K562 (cell line): ENCODE results near the gene SULT1A3. TPM values are rescaled to one million over a fixed set of nuclear protein-coding genes. Genes with fewer than 3 reads are reported as not detected.

Experiments
- CBX8 ChIP-seq: fragments of 200-600 bp; sonication (generic); IDR thresholded peaks from 2 replicates; pipeline ENCODE4 v1.6.1; 2012; ENCODE audit warnings: borderline replicate concordance, mixed run types, low read depth, mild to moderate bottlenecking, moderate library complexity, mixed read lengths, low read length, control low read depth, inconsistent platforms; ENCODE audit not compliant: poor library complexity, severe bottlenecking; ENCODE audit errors: extremely low read depth
- FOSL1 ChIP-seq: fragments of 200-800 bp; sonication (Bioruptor generic); conservative IDR thresholded peaks from 2 replicates; pipeline ENCODE4 v1.6.1; 2016; ENCODE audit warnings: missing genetic modification characterization, missing compliant biosample characterization
- KDM2B ChIP-seq: fragments of 250-450 bp; sonication (Bioruptor Pico); IDR thresholded peaks from 2 replicates; pipeline ENCODE4 v1.8.0; 2021; ENCODE audit warnings: mild to moderate bottlenecking, moderate library complexity
- KLF13 ChIP-seq: fragments of 450-650 bp; IDR thresholded peaks from 2 replicates; pipeline ENCODE4 v1.6.1; 2016; ENCODE audit warnings: missing genetic modification characterization, low read depth, mild to moderate bottlenecking, missing compliant biosample characterization, moderate library complexity, borderline replicate concordance
- PURB ChIP-seq: sonication (generic); formaldehyde crosslinking; IDR thresholded peaks from 2 replicates; pipeline ENCODE4 v1.9.0; 2021; ENCODE audit warnings: low read depth, mild to moderate bottlenecking, missing genetic modification reagents
- SP2 ChIP-seq: IDR thresholded peaks from 2 replicates; pipeline ENCODE4 v1.6.1; 2011; ENCODE audit warnings: mild to moderate bottlenecking, low read depth, low read length, moderate library complexity; ENCODE audit not compliant: poor library complexity, severe bottlenecking; ENCODE audit errors: extremely low read depth
- TCFL5 ChIP-seq: fragments of 250-450 bp; sonication (Bioruptor Pico); conservative IDR thresholded peaks from 2 replicates; pipeline ENCODE4 v1.6.1; 2021; ENCODE audit warnings: mild to moderate bottlenecking, moderate library complexity, matching md5 sums
- ZBTB8A ChIP-seq: fragments of 450-650 bp; IDR thresholded peaks from 2 replicates; pipeline ENCODE4 v1.6.1; 2018; ENCODE audit warnings: mild to moderate bottlenecking, moderate library complexity; ENCODE audit not compliant: partially characterized antibody
- polyA plus RNA-seq, 8 experiments: library from polyadenylated mRNA; depleted of rRNA in 4 of 8; stranded (reverse) in 5 of 8; unstranded in 3 of 8; fragments of >200 nt; fragmentation: Nextera tagmentation in 2 of 8; fragmentation: Illumina TruSeq in 1 of 8; extraction: Ambion mirVana in 2 of 8; extraction: Trizol in 1 of 8; gene quantifications; 2 replicates each; pipeline versions ENCODE4 v1.2.1 to v1.2.3, GENCODE V29; 2011 to 2014; ENCODE audit warnings: inconsistent platforms in 1 of 8, missing spikeins in 1 of 8
- total RNA-seq, 7 experiments: library from RNA; depleted of rRNA in 6 of 7; stranded (reverse); fragments of >200 nt in 6 of 7; fragmentation: Illumina TruSeq in 2 of 7; extraction: Trizol in 2 of 7; gene quantifications; 2 replicates each; pipeline versions ENCODE4 v1.2.1 to v1.2.3, GENCODE V29; 2011 to 2021; ENCODE audit warnings: low replicate concordance in 1 of 7
- TF ChIP-seq, protein P1 (sequence below): sonication (generic); formaldehyde crosslinking; IDR thresholded peaks from 2 replicates; pipeline ENCODE4 v1.8.1; 2023; ENCODE audit warnings: missing genetic modification reagents, mild to moderate bottlenecking, borderline replicate concordance
- TF ChIP-seq, protein P2 (sequence below): sonication (generic); formaldehyde crosslinking; IDR thresholded peaks from 2 replicates; pipeline ENCODE4 v1.8.1; 2023; ENCODE audit warnings: mild to moderate bottlenecking, missing genetic modification reagents, moderate library complexity
- TF ChIP-seq, protein P3 (sequence below), 2 experiments: fragments of 450-650 bp; IDR thresholded peaks; 2 replicates each; pipeline ENCODE4 v1.6.1; 2016; ENCODE audit warnings: mild to moderate bottlenecking in 2 of 2, borderline replicate concordance in 1 of 2, low read depth in 1 of 2, moderate library complexity in 1 of 2

SULT1A3 gene
- total and polyA plus RNA-seq, 9 of the 15 experiments (the other 6 are each of a cell fraction or from before 2014, with no cell fraction given): 2.4 to 18.0 (median 7.3) TPM

DNA sequence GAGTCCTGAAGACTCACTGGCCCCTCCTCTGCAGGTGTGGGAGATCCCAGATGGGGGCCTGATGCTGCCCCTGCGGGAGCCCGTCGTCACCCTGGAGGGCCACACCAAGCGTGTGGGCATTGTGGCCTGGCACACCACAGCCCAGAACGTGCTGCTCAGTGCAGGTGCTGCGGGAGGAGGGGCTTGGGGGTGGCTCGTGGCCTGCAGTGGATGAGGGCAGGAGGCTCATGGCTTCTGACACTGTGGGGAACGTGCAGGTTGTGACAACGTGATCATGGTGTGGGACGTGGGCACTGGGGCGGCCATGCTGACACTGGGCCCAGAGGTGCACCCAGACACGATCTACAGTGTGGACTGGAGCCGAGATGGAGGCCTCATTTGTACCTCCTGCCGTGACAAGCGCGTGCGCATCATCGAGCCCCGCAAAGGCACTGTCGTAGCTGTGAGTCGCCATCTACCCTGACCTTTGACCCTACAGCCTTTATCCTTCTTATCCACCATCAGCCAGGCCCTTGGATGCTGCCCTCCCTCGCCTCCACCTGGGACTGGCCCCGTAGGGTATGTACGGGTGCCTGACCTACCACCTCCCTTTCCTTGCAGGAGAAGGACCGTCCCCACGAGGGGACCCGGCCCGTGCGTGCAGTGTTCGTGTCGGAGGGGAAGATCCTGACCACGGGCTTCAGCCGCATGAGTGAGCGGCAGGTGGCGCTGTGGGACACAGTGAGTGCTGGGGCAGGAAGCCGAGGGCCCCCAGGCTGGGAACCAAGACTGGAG, 12.1 kb upstream of the SULT1A3 start (continued):
- TF ChIP-seq KLF13 (tag) (no peak), FOSL1 (no peak), TCFL5 (CRISPR knock-in tag) (no peak), ZBTB8A (no peak), CBX8 (no peak), KDM2B (CRISPR knock-in tag) (no peak), SP2 (no peak), PURB (CRISPR knock-in tag) (no peak)
- TF ChIP-seq, protein P1, sequence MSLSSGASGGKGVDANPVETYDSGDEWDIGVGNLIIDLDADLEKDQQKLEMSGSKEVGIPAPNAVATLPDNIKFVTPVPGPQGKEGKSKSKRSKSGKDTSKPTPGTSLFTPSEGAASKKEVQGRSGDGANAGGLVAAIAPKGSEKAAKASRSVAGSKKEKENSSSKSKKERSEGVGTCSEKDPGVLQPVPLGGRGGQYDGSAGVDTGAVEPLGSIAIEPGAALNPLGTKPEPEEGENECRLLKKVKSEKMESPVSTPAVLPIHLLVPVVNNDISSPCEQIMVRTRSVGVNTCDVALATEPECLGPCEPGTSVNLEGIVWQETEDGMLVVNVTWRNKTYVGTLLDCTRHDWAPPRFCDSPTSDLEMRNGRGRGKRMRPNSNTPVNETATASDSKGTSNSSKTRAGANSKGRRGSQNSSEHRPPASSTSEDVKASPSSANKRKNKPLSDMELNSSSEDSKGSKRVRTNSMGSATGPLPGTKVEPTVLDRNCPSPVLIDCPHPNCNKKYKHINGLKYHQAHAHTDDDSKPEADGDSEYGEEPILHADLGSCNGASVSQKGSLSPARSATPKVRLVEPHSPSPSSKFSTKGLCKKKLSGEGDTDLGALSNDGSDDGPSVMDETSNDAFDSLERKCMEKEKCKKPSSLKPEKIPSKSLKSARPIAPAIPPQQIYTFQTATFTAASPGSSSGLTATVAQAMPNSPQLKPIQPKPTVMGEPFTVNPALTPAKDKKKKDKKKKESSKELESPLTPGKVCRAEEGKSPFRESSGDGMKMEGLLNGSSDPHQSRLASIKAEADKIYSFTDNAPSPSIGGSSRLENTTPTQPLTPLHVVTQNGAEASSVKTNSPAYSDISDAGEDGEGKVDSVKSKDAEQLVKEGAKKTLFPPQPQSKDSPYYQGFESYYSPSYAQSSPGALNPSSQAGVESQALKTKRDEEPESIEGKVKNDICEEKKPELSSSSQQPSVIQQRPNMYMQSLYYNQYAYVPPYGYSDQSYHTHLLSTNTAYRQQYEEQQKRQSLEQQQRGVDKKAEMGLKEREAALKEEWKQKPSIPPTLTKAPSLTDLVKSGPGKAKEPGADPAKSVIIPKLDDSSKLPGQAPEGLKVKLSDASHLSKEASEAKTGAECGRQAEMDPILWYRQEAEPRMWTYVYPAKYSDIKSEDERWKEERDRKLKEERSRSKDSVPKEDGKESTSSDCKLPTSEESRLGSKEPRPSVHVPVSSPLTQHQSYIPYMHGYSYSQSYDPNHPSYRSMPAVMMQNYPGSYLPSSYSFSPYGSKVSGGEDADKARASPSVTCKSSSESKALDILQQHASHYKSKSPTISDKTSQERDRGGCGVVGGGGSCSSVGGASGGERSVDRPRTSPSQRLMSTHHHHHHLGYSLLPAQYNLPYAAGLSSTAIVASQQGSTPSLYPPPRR (CRISPR knock-in tag): no peak
- TF ChIP-seq, protein P2, sequence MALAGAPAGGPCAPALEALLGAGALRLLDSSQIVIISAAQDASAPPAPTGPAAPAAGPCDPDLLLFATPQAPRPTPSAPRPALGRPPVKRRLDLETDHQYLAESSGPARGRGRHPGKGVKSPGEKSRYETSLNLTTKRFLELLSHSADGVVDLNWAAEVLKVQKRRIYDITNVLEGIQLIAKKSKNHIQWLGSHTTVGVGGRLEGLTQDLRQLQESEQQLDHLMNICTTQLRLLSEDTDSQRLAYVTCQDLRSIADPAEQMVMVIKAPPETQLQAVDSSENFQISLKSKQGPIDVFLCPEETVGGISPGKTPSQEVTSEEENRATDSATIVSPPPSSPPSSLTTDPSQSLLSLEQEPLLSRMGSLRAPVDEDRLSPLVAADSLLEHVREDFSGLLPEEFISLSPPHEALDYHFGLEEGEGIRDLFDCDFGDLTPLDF (CRISPR knock-in tag): no peak
- TF ChIP-seq, protein P3, sequence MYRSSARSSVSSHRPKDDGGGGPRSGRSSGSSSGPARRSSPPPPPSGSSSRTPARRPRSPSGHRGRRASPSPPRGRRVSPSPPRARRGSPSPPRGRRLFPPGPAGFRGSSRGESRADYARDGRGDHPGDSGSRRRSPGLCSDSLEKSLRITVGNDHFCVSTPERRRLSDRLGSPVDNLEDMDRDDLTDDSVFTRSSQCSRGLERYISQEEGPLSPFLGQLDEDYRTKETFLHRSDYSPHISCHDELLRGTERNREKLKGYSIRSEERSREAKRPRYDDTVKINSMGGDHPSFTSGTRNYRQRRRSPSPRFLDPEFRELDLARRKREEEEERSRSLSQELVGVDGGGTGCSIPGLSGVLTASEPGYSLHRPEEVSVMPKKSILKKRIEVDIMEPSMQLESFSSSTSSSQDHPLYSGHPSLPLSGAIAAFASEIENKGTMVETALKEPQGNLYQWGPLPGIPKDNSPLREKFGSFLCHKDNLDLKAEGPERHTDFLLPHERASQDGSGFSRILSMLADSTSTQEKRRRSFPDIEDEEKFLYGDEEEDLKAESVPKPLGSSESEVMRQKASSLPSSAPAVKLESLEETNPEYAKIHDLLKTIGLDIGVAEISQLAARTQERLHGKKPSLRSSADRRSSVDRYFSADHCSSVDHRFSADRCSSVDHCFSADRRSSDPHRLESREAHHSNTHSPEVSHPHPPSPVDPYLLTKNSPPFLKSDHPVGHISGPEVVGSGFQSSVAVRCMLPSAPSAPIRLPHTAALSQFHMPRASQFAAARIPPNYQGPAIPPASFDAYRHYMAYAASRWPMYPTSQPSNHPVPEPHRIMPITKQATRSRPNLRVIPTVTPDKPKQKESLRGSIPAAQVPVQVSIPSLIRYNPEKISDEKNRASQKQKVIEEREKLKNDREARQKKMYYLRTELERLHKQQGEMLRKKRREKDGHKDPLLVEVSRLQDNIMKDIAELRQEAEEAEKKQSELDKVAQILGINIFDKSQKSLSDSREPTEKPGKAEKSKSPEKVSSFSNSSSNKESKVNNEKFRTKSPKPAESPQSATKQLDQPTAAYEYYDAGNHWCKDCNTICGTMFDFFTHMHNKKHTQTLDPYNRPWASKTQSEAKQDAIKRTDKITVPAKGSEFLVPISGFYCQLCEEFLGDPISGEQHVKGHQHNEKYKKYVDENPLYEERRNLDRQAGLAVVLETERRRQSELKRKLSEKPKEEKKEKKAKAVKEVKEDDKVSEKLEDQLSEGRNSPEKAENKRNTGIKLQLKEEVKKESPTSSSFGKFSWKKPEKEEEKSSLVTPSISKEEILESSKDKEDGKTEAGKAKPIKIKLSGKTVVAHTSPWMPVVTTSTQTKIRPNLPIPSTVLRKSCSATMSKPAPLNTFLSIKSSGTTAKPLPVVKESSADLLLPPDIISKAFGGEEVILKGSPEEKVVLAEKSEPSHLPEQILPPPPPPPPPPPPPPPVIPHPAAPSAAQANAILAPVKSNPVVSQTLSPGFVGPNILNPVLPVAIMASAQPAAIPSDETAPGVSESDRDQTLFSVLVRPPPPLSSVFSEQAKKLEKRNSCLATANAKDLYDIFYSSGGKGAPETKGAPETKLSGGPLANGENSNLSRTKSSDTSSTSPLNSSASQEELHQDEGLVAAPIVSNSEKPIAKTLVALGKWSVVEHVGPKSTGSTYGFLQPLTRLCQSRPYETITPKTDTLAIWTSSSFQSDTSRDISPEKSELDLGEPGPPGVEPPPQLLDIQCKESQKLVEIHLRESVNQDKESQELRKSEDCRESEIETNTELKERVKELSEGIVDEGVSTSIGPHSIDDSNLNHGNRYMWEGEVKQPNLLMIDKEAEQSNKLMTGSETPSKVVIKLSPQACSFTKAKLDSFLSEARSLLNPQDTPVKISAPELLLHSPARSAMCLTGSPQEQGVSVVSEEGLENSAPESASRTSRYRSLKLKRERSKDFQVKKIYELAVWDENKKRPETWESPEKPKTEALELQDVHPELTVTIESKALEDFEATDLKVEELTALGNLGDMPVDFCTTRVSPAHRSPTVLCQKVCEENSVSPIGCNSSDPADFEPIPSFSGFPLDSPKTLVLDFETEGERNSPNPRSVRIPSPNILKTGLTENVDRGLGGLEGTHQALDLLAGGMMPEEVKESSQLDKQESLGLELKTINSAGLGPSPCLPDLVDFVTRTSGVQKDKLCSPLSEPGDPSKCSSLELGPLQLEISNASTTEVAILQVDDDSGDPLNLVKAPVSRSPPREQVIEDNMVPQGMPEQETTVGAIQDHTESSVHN (IDR thresholded peaks at IDR 0.05; ENCODE audit: borderline replicate concordance in 1 of 2, low read depth in 1 of 2): no peak
